ENCODE measurements around the gene GAK. TPM values are rescaled to one million over a fixed set of nuclear protein-coding genes. Genes with fewer than 3 reads are reported as not detected.

Gene GAK
- total RNA-seq, 1 donor from 2014 or later, result 86.9 TPM

DNA sequence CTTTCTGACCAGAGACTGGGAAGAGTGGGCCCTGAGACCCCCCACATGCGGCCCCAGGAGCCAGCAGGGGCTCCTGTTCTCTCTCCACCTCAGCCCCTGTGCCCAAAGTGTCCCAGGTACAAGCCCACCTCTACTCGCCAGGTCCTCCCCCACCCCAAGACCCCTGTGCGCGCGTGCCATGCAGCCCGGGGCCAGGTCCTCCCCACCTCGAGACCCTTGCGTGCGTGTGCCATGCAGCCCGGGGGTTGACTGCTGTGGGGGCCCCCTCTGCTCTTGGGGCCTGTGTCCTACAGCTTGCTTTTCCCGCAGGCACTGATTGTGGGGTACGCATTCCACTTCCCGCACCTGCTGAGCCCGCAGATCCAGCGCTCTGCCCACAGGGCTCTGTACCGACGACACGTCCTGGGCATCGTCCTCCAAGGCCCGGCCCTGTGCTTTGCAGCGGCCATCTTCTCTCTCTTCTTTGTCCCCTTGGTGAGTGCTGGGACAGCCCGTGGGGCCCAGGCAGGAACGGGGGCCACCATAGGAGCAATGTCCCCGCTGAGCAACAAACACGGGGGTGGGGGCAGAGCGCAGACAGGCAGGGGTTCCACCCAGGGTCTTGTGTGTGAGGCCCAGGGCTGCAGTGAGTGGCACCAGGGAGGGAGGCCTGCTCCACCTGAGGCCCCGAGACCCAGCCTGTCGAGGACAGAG lies 20.9 kb upstream of the GAK start:
- H2AFZ ChIP-seq (ENCODE audit: low read depth, low read length), result no peak overlapping the region
- no peaks in the 10 kb centered on the region for H3K9me3 ChIP-seq (ENCODE audit: insufficient read depth, low read depth, low read length)
- Mint-ChIP-seq H3K4me1 (ENCODE audit: low read depth, unreplicated experiment) (no peaks in the 10 kb centered on the region), H3K4me3 (ENCODE audit: unreplicated experiment) (no peak overlapping the region), H3K9me3 (ENCODE audit: unreplicated experiment) (no peaks in the 10 kb centered on the region), H3K27ac (ENCODE audit: unreplicated experiment) (peak overlapping the region; percentile 69), H3K27me3 (ENCODE audit: low read depth, unreplicated experiment) (peaks cover 3% of the 10 kb centered on the region), H3K36me3 (ENCODE audit: low read depth, unreplicated experiment) (peaks cover 7% of the 10 kb centered on the region)
- H3K27me3 ChIP-seq (ENCODE audit: insufficient read depth, low read length), result no peaks in the 10 kb centered on the region
- H3K27ac ChIP-seq (ENCODE audit: low read depth, low read length), result no peak overlapping the region
- DNase-seq (ENCODE audit: low read depth) (no peak), FAIRE-seq (no peak)
- TF ChIP-seq EZH2 (IDR thresholded peaks at IDR 0.05; ENCODE audit: insufficient read depth, low read length), result no peak
- TF ChIP-seq, protein P1, sequence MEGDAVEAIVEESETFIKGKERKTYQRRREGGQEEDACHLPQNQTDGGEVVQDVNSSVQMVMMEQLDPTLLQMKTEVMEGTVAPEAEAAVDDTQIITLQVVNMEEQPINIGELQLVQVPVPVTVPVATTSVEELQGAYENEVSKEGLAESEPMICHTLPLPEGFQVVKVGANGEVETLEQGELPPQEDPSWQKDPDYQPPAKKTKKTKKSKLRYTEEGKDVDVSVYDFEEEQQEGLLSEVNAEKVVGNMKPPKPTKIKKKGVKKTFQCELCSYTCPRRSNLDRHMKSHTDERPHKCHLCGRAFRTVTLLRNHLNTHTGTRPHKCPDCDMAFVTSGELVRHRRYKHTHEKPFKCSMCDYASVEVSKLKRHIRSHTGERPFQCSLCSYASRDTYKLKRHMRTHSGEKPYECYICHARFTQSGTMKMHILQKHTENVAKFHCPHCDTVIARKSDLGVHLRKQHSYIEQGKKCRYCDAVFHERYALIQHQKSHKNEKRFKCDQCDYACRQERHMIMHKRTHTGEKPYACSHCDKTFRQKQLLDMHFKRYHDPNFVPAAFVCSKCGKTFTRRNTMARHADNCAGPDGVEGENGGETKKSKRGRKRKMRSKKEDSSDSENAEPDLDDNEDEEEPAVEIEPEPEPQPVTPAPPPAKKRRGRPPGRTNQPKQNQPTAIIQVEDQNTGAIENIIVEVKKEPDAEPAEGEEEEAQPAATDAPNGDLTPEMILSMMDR (IDR thresholded peaks at IDR 0.05; ENCODE audit: insufficient read depth, low read depth, low read length), result no peak
- H4K20me1 ChIP-seq (ENCODE audit: insufficient read depth, low read length), result peaks cover 16% of the 10 kb centered on the region
- no peak overlapping the region for H3K4me3 ChIP-seq (ENCODE audit: insufficient read depth, low read depth, low read length)
- no peak overlapping the region for H3K4me2 ChIP-seq (ENCODE audit: low read length)
- no peaks in the 10 kb centered on the region for H3K36me3 ChIP-seq (ENCODE audit: insufficient read depth, low read length)
- no peaks in the 10 kb centered on the region for H3K79me2 ChIP-seq (ENCODE audit: insufficient read depth, low read length)
- no peak overlapping the region for H3K9ac ChIP-seq (ENCODE audit: low read length)
- H3K4me1 ChIP-seq (ENCODE audit: insufficient read depth, low read length), result no peaks in the 10 kb centered on the region

DNA sequence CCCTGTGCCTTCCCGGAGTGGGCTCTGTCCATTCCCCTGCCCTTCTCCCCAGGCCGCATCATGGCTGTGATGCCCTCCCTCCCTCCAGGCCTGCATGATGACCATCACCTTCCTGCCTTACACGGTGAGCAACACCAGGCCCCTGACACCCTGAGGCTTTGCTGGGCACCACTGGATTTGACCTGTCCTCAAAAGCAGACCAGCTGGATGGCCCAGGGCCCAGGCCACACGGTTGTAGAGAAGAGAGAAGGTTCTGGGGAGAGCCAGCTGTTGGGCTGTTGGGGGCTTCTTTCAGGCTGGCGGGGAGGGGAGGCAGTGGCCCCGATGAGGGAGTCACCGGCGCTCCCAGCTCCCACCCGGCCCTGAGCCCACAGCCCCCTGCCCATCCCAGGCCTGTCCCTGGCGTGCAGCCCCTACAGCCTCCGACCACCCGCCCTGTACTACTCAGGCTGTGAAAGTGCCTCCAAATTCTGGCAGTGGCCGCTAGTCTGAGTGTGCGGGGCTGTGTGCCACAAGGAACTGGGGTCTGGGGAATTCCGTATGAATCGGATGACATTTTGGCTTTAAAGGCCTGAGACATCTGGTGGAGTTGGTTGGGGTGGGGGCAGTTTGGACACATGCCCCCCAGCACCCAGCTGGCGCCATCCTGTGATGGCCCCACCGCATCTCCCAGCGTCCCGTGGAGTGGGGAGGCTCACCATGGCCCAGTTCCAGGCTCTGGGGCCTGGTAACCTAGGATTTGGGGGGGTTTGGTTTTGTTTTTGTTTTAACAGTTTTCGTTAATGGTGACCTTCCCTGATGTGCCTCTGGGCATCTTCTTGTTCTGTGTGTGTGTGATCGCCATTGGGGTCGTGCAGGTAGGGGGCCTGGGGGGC lies 19.7 kb upstream of the GAK start:
- Histone ChIP-seq H2AFZ (ENCODE audit: low read depth, low read length) (no peak overlapping the region), H4K20me1 (ENCODE audit: insufficient read depth, low read length) (peaks cover 25% of the 10 kb centered on the region), H3K36me3 (ENCODE audit: insufficient read depth, low read length) (no peaks in the 10 kb centered on the region), H3K4me3 (ENCODE audit: insufficient read depth, low read depth, low read length) (no peak overlapping the region), H3K4me2 (ENCODE audit: low read length) (no peak overlapping the region), H3K27me3 (ENCODE audit: insufficient read depth, low read length) (no peaks in the 10 kb centered on the region), H3K9ac (ENCODE audit: low read length) (no peak overlapping the region), H3K27ac (ENCODE audit: low read depth, low read length) (no peak overlapping the region), H3K79me2 (ENCODE audit: insufficient read depth, low read length) (no peaks in the 10 kb centered on the region), H3K4me1 (ENCODE audit: insufficient read depth, low read length) (no peaks in the 10 kb centered on the region), H3K9me3 (ENCODE audit: insufficient read depth, low read depth, low read length) (no peaks in the 10 kb centered on the region)
- Mint-ChIP-seq H3K4me1 (ENCODE audit: low read depth, unreplicated experiment) (no peaks in the 10 kb centered on the region), H3K27me3 (ENCODE audit: low read depth, unreplicated experiment) (peaks cover 3% of the 10 kb centered on the region), H3K4me3 (ENCODE audit: unreplicated experiment) (no peak overlapping the region), H3K27ac (ENCODE audit: unreplicated experiment) (no peak overlapping the region), H3K9me3 (ENCODE audit: unreplicated experiment) (no peaks in the 10 kb centered on the region), H3K36me3 (ENCODE audit: low read depth, unreplicated experiment) (peaks cover 7% of the 10 kb centered on the region)
- FAIRE-seq (no peak), DNase-seq (ENCODE audit: low read depth) (no peak)
- TF ChIP-seq EZH2 (IDR thresholded peaks at IDR 0.05; ENCODE audit: insufficient read depth, low read length), result no peak
- TF ChIP-seq, protein P1 (IDR thresholded peaks at IDR 0.05; ENCODE audit: insufficient read depth, low read depth, low read length), result no peak

Measured in astrocyte (in vitro differentiated cells and primary cell).